ENCODE data around the gene NYAP1.

The NYAP1 gene

GRCh38 chr7:100543586-100543985, 59.9 kb downstream of the NYAP1 start:
- TF ChIP-seq CTCF (conservative IDR thresholded peaks at IDR 0.05): no peak
- TF ChIP-seq ZFX (IDR thresholded peaks at IDR 0.05): no peak
- peak overlapping the region; percentile 100 for H3K27ac ChIP-seq

GRCh38 chr7:100544386-100544785, 60.7 kb downstream of the NYAP1 start:
- TF ChIP-seq CTCF (conservative IDR thresholded peaks at IDR 0.05) (no peak), ZFX (IDR thresholded peaks at IDR 0.05) (no peak)
- H3K27ac ChIP-seq: peak overlapping the region; percentile 100

Measured in C4-2B (cell line).